Stimulated activated effector memory CD8-positive, alpha-beta T cell treated with anti-CD3 and anti-CD28 coated beads, Interleukin-12 subunit alpha, Interleukin-12 subunit beta, amount 100 ng/mL, for 72 hours (primary cell): ENCODE results near the gene AGBL4.

ENCODE experiments used
- ATAC-seq: fragments of 150-1000 bp; cut with Tn5 transposase; 2 replicates; pipeline ENCODE4 v1.10.0; 2021
- DNase-seq, 2 donors: peaks; one replicate each; pipeline ENCODE4 v3.0.0; 2021 to 2022; ENCODE audit warnings: low spot score in 2 of 2
- H3K27ac Mint-ChIP-seq: one replicate; pipeline ENCODE4 v1.8.0; 2022; ENCODE audit warnings: mild to moderate bottlenecking, mixed read lengths
- H3K36me3 Mint-ChIP-seq: one replicate; pipeline ENCODE4 v1.8.0; 2022; ENCODE audit warnings: mild to moderate bottlenecking, mixed read lengths
- H3K4me1 Mint-ChIP-seq: one replicate; pipeline ENCODE4 v1.8.0; 2022; ENCODE audit warnings: mixed read lengths
- H3K4me3 Mint-ChIP-seq: one replicate; pipeline ENCODE4 v1.8.0; 2022; ENCODE audit warnings: mild to moderate bottlenecking, mixed read lengths
- H3K9me3 Mint-ChIP-seq: one replicate; pipeline ENCODE4 v1.8.0; 2022; ENCODE audit warnings: mixed read lengths

AGBL4 gene

GRCh38 chr1:48693180-48693579 is 1330.6 kb downstream of the AGBL4 start:
- H3K4me1 Mint-ChIP-seq: no peaks in the 10 kb centered on the region
- no peaks in the 10 kb centered on the region for H3K9me3 Mint-ChIP-seq
- no peaks in the 10 kb centered on the region for H3K36me3 Mint-ChIP-seq
- H3K27ac Mint-ChIP-seq: no peak overlapping the region
- no peak for ATAC-seq
- H3K4me3 Mint-ChIP-seq: no peak overlapping the region
- no peak for DNase-seq

DNA sequence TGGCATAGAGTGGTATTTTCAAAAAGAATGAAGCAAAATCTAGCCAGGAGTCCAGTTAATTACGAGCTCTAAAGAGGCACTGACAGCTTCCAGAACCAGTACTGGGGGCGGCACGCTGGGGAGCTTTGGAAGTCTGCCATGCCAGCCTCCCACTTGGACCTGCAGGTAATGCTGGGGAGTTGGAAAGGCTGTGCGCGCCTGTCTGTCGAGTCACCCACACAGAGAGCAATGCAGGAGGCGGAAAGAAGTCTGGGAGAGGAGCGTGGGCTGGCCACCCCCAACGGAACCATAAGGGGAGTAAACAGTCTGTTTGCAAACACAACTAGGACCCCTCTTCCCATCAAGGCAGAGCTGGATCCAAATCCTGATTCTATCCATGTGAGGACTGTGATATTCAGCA is 1331.5 kb downstream of the AGBL4 start:
- H3K4me3 Mint-ChIP-seq: no peak overlapping the region
- no peaks in the 10 kb centered on the region for H3K36me3 Mint-ChIP-seq

GRCh38 chr1:48691429-48692001 is 1332.2 kb downstream of the AGBL4 start:
- DNase-seq (no peak), ATAC-seq (peak; percentile 35)

More for the DNA sequence above, 1331.5 kb downstream of the AGBL4 start:
- H3K9me3 Mint-ChIP-seq: no peaks in the 10 kb centered on the region
- no peak overlapping the region for H3K27ac Mint-ChIP-seq
- no peaks in the 10 kb centered on the region for H3K4me1 Mint-ChIP-seq
- DNase-seq: no peak
- no peak for ATAC-seq

DNA sequence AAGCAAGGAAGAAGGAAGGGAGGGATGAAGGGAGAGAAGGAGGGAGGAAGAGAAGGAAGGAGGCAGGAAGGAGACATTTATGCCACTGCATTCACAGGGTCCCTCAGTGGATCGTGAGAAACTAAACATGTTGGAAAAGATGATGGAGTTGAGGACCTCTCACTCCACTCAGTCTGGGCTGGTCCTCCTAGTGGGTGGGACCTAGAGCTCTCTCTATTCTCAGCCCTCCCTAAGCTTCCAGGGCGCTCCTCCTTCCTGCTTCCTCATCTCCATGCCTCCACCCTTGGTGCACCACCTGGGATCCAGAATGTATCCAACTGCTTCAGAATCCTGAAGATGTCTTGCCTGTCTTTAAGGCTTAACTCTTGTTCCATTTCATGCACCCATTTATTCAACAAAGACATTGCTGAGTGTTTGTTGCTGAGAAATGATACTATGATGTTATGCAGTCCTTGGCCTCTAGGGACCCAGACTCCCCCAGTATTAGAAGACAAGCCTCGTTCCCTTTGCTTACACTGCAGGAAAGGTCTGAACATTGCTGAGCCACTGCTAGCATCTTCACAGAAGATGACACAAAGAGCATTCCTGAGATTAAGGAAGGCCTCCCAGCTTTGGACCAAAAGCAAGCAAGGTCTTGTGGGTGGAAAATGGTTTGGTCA is 1335.5 kb downstream of the AGBL4 start:
- no peak for ATAC-seq
- Mint-ChIP-seq H3K9me3 (no peaks in the 10 kb centered on the region), H3K4me1 (no peaks in the 10 kb centered on the region), H3K27ac (no peak overlapping the region), H3K36me3 (no peaks in the 10 kb centered on the region), H3K4me3 (no peak overlapping the region)
- no peak for DNase-seq

More at GRCh38 chr1:48691429-48692001, 1332.2 kb downstream of the AGBL4 start:
- no peak overlapping the region for H3K4me3 Mint-ChIP-seq
- H3K4me1 Mint-ChIP-seq: no peaks in the 10 kb centered on the region
- H3K9me3 Mint-ChIP-seq: no peaks in the 10 kb centered on the region
- no peak overlapping the region for H3K27ac Mint-ChIP-seq
- H3K36me3 Mint-ChIP-seq: no peaks in the 10 kb centered on the region

- DNase-seq (no peak), ATAC-seq (peak; percentile 18)
- Mint-ChIP-seq H3K36me3 (no peaks in the 10 kb centered on the region), H3K4me1 (no peaks in the 10 kb centered on the region), H3K4me3 (no peak overlapping the region), H3K9me3 (no peaks in the 10 kb centered on the region), H3K27ac (peak overlapping the region; percentile 29)
Observed at GRCh38 chr1:48687282-48688045, 1336.3 kb downstream of the AGBL4 start.

DNA sequence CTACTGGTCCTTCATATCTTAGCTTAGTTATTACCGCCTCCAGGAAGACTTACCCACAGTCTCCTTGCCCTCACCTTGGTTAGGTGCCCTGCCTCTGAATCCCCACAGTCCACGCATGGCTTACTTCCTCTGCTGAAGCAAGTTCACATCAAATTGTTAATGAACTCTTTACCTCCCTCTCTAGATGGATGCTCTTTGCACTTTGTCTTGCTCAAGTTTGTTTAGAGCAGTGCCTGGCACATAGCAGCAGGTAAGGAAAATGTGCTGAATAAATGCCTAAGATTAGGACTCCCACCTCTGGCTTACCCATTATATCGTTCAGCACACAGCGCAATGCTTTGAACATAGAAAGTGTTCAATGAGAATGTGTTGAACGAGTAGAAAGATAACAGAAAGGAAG is 1337.6 kb downstream of the AGBL4 start:
- no peaks in the 10 kb centered on the region for H3K36me3 Mint-ChIP-seq
- no peak overlapping the region for H3K27ac Mint-ChIP-seq
- no peaks in the 10 kb centered on the region for H3K9me3 Mint-ChIP-seq
- DNase-seq (no peak), ATAC-seq (no peak)
- no peaks in the 10 kb centered on the region for H3K4me1 Mint-ChIP-seq
- no peak overlapping the region for H3K4me3 Mint-ChIP-seq

GRCh38 chr1:48684381-48684780 is 1339.4 kb downstream of the AGBL4 start:
- H3K4me3 Mint-ChIP-seq: no peak overlapping the region
- no peaks in the 10 kb centered on the region for H3K36me3 Mint-ChIP-seq
- no peaks in the 10 kb centered on the region for H3K9me3 Mint-ChIP-seq
- no peak overlapping the region for H3K27ac Mint-ChIP-seq
- ATAC-seq (no peak), DNase-seq (no peak)
- no peaks in the 10 kb centered on the region for H3K4me1 Mint-ChIP-seq

GRCh38 chr1:48683839-48684238 is 1339.9 kb downstream of the AGBL4 start:
- no peaks in the 10 kb centered on the region for H3K4me1 Mint-ChIP-seq
- H3K36me3 Mint-ChIP-seq: no peaks in the 10 kb centered on the region
- no peaks in the 10 kb centered on the region for H3K9me3 Mint-ChIP-seq
- H3K27ac Mint-ChIP-seq: no peak overlapping the region
- no peak overlapping the region for H3K4me3 Mint-ChIP-seq
- ATAC-seq (no peak), DNase-seq (no peak)

DNA sequence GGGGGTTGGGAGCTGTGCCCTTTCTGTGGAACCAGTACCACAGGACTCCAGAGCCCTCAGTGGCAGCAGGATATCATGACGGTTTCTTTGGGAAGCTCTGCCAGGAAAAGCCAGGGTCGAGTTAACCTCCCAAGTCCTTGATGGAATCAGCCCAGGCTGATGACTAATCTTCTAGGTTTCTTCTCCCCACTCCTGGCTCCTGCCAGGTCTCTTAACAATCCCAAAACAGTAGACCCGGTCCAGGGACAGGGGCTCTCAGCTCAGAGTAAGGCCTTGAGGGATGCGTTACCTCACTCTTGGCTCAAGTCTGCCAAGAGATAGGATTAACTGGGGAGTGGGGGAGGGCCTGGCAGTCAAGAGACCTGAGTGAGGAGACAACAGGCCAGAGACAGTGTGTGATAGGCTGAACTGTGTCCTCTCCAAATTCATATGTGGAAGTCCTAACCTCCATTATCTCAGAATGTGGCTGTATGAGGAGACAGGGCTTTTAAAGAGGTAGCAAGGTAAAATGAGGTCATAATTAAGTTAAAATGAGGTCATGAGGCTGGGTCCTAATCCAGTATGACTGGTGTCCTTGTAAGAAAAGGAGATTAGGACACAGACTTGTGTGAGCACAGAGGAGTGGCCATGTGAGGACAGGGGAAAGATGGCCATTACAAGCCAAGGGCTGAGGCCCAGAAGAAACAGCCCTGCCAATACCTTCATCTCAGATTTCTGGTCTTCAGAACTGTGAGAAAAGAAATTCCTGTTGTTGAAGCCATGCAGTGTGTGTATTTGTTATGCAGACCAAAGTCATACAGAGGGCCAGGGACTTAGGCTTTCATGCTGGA is 1342.1 kb downstream of the AGBL4 start:
- ATAC-seq (no peak), DNase-seq (no peak)
- Mint-ChIP-seq H3K9me3 (no peaks in the 10 kb centered on the region), H3K4me3 (no peak overlapping the region), H3K27ac (no peak overlapping the region), H3K4me1 (no peaks in the 10 kb centered on the region), H3K36me3 (no peaks in the 10 kb centered on the region)

DNA sequence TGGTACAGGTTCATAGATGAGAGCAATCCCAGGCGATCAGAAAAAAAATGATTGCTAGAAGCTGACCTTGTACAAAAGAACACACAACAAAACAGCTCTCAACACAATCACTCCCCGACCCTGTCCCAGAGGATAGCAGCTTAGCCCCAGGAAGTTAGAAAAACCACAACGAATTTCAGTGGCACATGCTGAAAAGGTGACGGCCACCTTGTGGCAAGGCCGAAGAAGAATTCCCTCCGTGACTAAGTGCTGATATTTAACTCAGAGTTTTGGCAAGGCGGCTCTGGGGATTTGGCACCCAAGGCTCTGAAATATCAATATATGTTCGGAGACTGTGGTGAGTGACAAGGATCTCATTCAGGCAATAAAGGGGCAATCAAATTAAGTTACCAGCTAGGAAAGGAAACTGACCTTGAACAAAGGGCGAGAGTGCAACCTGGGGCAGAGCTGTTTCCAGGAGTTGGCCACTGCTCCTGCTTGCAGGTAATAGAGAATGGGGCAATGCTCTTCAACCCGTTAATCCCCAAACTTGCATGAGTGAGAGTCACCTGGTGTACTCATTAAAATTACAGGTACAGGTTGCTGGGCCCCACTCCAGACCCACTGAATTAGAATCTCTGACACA is 1343.2 kb downstream of the AGBL4 start:
- DNase-seq (no peak), ATAC-seq (no peak)
- Mint-ChIP-seq H3K4me3 (no peak overlapping the region), H3K36me3 (no peaks in the 10 kb centered on the region), H3K4me1 (no peaks in the 10 kb centered on the region), H3K27ac (no peak overlapping the region), H3K9me3 (no peaks in the 10 kb centered on the region)

DNA sequence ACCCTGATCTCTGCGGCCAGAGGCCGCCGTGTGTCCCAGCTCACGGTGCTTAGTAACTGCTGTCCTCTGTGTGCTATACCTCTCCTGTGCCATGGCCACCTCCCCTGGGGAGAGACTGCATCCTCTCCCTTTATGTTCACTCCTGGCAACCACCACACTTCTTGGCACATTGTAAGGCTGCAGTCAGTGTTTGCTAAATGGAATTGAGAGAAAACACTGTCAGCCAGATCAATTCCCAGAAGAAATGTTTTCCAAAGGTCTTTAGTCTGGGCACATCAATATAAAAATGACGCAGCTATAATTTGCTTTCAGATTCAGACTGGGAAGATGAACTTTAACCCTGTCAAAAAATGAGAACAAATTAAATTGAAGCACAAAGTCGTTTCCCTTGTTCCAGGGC is 1343.9 kb downstream of the AGBL4 start:
- ATAC-seq (no peak), DNase-seq (no peak)
- Mint-ChIP-seq H3K27ac (no peak overlapping the region), H3K9me3 (no peaks in the 10 kb centered on the region), H3K4me1 (no peaks in the 10 kb centered on the region), H3K36me3 (no peaks in the 10 kb centered on the region), H3K4me3 (no peak overlapping the region)

- DNase-seq (no peak), ATAC-seq (no peak)
- H3K4me3 Mint-ChIP-seq: no peak overlapping the region
Observed at GRCh38 chr1:48678710-48679505, 1344.8 kb downstream of the AGBL4 start.

GRCh38 chr1:48677306-48678287 is 1346.2 kb downstream of the AGBL4 start:
- Mint-ChIP-seq H3K4me3 (no peak overlapping the region), H3K9me3 (no peaks in the 10 kb centered on the region), H3K4me1 (no peaks in the 10 kb centered on the region), H3K36me3 (no peaks in the 10 kb centered on the region), H3K27ac (no peak overlapping the region)
- peak; percentile 40 for ATAC-seq
- peak in 1 of 2 donors; percentile 15 for DNase-seq

More at GRCh38 chr1:48678710-48679505, 1344.8 kb downstream of the AGBL4 start:
- Mint-ChIP-seq H3K9me3 (no peaks in the 10 kb centered on the region), H3K27ac (no peak overlapping the region), H3K36me3 (no peaks in the 10 kb centered on the region), H3K4me1 (no peaks in the 10 kb centered on the region)
